Gastroesophageal sphincter (tissue), 4 donors: ENCODE measurements around the gene ALG3. TPM values are rescaled to one million over a fixed set of nuclear protein-coding genes. Genes with fewer than 3 reads are reported as not detected.

ENCODE experiments used
- ATAC-seq: fragments of 150-250 bp; one replicate; pipeline ENCODE4 v1.9.1; 2016; ENCODE audit warnings: mild to moderate bottlenecking, moderate library complexity
- H3K27ac ChIP-seq, 4 donors: fragments of 200-600 bp; sonication (generic) in 3 of 4; 1 replicate in 3 of 4; 2 replicates in 1 of 4; pipeline ENCODE4 v1.5.1; 2016 to 2019
- H3K27me3 ChIP-seq: fragments of 200-600 bp; sonication (generic); one replicate; pipeline ENCODE4 v1.5.1; 2019
- H3K36me3 ChIP-seq, 2 donors: fragments of 200-600 bp; sonication (generic); one replicate each; pipeline ENCODE4 v1.5.1; 2019; ENCODE audit warnings: control low read depth in 1 of 2
- H3K4me1 ChIP-seq, 3 donors: fragments of 200-600 bp; sonication (generic); 1 replicate in 2 of 3; 2 replicates in 1 of 3; pipeline ENCODE4 v1.5.1; 2016 to 2019; ENCODE audit warnings: control low read depth in 2 of 3
- H3K4me3 ChIP-seq, 2 donors: fragments of 200-600 bp; sonication (generic); one replicate each; pipeline ENCODE4 v1.5.1; 2019; ENCODE audit warnings: mild to moderate bottlenecking in 1 of 2, moderate library complexity in 1 of 2
- H3K9me3 ChIP-seq, 3 donors: fragments of 200-600 bp; sonication (generic); one replicate each; pipeline ENCODE4 v1.5.1; 2017 to 2019; ENCODE audit warnings: control low read depth in 2 of 3
- CTCF ChIP-seq, 4 experiments: fragments of 200-600 bp in 2 of 4; fragments of 450-650 bp in 2 of 4; sonication (generic) in 1 of 4; IDR thresholded peaks; one replicate each; pipeline ENCODE4 v1.5.1; 2017 to 2019; ENCODE audit warnings: antibody characterized with exemption in 4 of 4, mild to moderate bottlenecking in 2 of 4, moderate library complexity in 2 of 4
- EP300 ChIP-seq: sonication (generic); formaldehyde crosslinking; IDR thresholded peaks from one replicate; pipeline ENCODE4 v1.6.1; 2017; ENCODE audit warnings: antibody characterized with exemption, mild to moderate bottlenecking
- POLR2A ChIP-seq, 2 donors: fragments of 450-650 bp; IDR thresholded peaks; one replicate each; pipeline ENCODE4 v1.6.1; 2017; ENCODE audit warnings: antibody characterized with exemption in 2 of 2, mild to moderate bottlenecking in 2 of 2, moderate library complexity in 1 of 2
- POLR2AphosphoS5 ChIP-seq: sonication (generic); formaldehyde crosslinking; IDR thresholded peaks from one replicate; pipeline ENCODE4 v1.6.1; 2017; ENCODE audit warnings: antibody characterized with exemption
- WGBS, 2 donors: methylation state at CpG; one replicate each; pipeline ENCODE4 v1.1.5; 2018; ENCODE audit warnings: low coverage in 1 of 2; 5-methylcytosine and 5-hydroxymethylcytosine counted together
- small RNA-seq, 4 donors: library from RNA; depleted of rRNA; stranded (forward); fragments of <200 nt; gene quantifications; one replicate each; pipeline ENCODE3, GENCODE V24; 2016
- total RNA-seq, 4 donors: library from RNA; depleted of rRNA; stranded (reverse); fragments of >200 nt; gene quantifications; one replicate each; pipeline ENCODE4 v1.1.0, GENCODE V29; 2016

Gene ALG3
- total RNA-seq, 4 donors from 2014 or later = 30.0 to 62.6 (median 38.6) TPM

GRCh38 chr3:184192889-184193288, 55.9 kb downstream of the ALG3 start:
- peaks cover 0 to 20% (median 0%) of the 10 kb centered on the region in 3 donors for H3K4me1 ChIP-seq
- H3K27ac ChIP-seq = no peak overlapping the region
- peaks cover 0 to 90% of the 10 kb centered on the region in 2 donors for H3K36me3 ChIP-seq
- TF ChIP-seq CTCF (IDR thresholded peaks at IDR 0.05) (no peak), EP300 (no peak), POLR2AphosphoS5 (no peak), POLR2A (IDR thresholded peaks at IDR 0.05) (no peak)
- no peaks in the 10 kb centered on the region for H3K9me3 ChIP-seq
- ATAC-seq = no peak
- no peak overlapping the region for H3K4me3 ChIP-seq
- H3K27me3 ChIP-seq = no peaks in the 10 kb centered on the region
- WGBS, 2 donors = 73 to 86% methylated on average over 1 to 2 of the region's 10 CpGs

Small RNA genes within 50 kb of the gene (small RNA-seq; reads per million reads assigned to genes)
- gene MIR1224 = 0 to 0.26 (median 0.12) reads per million in 4 donors

Other genes with a start within 250 kb of the ALG3 start
- gene ABCC5, start 231.1 kb downstream of the ALG3 start, total RNA-seq = 10 to 100 TPM; 16.2 to 25.1 (median 17.5) TPM
- not detected for gene HTR3D, start 217.2 kb downstream of the ALG3 start, total RNA-seq
- not detected for gene HTR3C, start 195.9 kb downstream of the ALG3 start, total RNA-seq
- gene HTR3E, start 151.9 kb downstream of the ALG3 start, total RNA-seq = not detected
- gene EIF2B5, start 113.6 kb downstream of the ALG3 start, total RNA-seq = 10 to 100 TPM; 36.2 to 49.2 (median 44.3) TPM
- 100 to 1,000 TPM in 1 of 4 donors, 10 to 100 TPM in 3; 56.8 to 117 (median 66.4) TPM for gene DVL3, start 93.6 kb downstream of the ALG3 start, total RNA-seq
- gene AP2M1, start 74.1 kb downstream of the ALG3 start, total RNA-seq = 100 to 1,000 TPM; 234 to 322 (median 288) TPM
- 10 to 100 TPM; 31.8 to 54.9 (median 39.5) TPM for gene ABCF3, start 62.8 kb downstream of the ALG3 start, total RNA-seq
- under 1 TPM in 2 of 4 donors, not detected in 2; 0.10 to 0.54 TPM for gene VWA5B2, start 19.4 kb downstream of the ALG3 start, total RNA-seq
- 1 to 10 TPM; 1.4 to 3.8 (median 2.2) TPM for gene EEF1AKMT4, start 710 bp upstream of the ALG3 start, total RNA-seq
- gene CAMK2N2, start 12.6 kb upstream of the ALG3 start, total RNA-seq = not detected
- under 1 TPM; 0.12 to 0.67 (median 0.52) TPM for gene ECE2, start 27.1 kb upstream of the ALG3 start, total RNA-seq
- 100 to 1,000 TPM; 225 to 365 (median 273) TPM for gene PSMD2, start 50.3 kb upstream of the ALG3 start, total RNA-seq
- 100 to 1,000 TPM; 233 to 431 (median 300) TPM for gene EIF4G1, start 65.6 kb upstream of the ALG3 start, total RNA-seq
- 10 to 100 TPM; 53.9 to 71.4 (median 65.3) TPM for gene FAM131A, start 88.6 kb upstream of the ALG3 start, total RNA-seq
- gene CLCN2, start 112.6 kb upstream of the ALG3 start, total RNA-seq = 1 to 10 TPM; 2.0 to 6.8 (median 2.3) TPM
- 10 to 100 TPM; 32.8 to 54.1 (median 40.9) TPM for gene POLR2H, start 112.7 kb upstream of the ALG3 start, total RNA-seq
- gene THPO, start 129.2 kb upstream of the ALG3 start, total RNA-seq = under 1 TPM in 2 of 4 donors, not detected in 2; 0.31 to 0.94 TPM
- 10 to 100 TPM in 3 of 4 donors, 1 to 10 TPM in 1; 8.2 to 27.4 (median 16.5) TPM for gene CHRD, start 131.1 kb upstream of the ALG3 start, total RNA-seq